Measurements from ENCODE around the gene PCDHGA4. TPM values are rescaled to one million over a fixed set of nuclear protein-coding genes. Genes with fewer than 3 reads are reported as not detected.

Gene PCDHGA4
- total and polyA plus RNA-seq, 2 donors from 2014 or later = 0.13 to 3.9 TPM

- intact Hi-C loops (cut with DNase I) = no loop called here
- FAIRE-seq (no peak), DNase-seq (no peak)
- no peaks in the 10 kb centered on the region for H3K27me3 ChIP-seq (ENCODE audit: control insufficient read depth, insufficient read depth, low read length)
- H3K9ac ChIP-seq (ENCODE audit: low read length in 3 of 3) = peak within 1 kb of the TSS in 1 of 3 donors; percentile 24
- H3K4me1 ChIP-seq (ENCODE audit: control insufficient read depth in 2 of 3, insufficient read depth in 2 of 3, low read depth in 1 of 3, low read length in 3 of 3) = no peaks in the 10 kb centered on the region
- H3K27ac ChIP-seq (ENCODE audit: low read depth in 2 of 2, low read length in 2 of 2) = no peak within 1 kb of the TSS
- H3K4me3 ChIP-seq (ENCODE audit: low read length in 3 of 3) = peak within 1 kb of the TSS; percentile 14 to 43 (median 30)
- TF ChIP-seq CTCF (IDR thresholded peaks at IDR 0.05; ENCODE audit: borderline replicate concordance, extremely low read depth, insufficient read depth) = peak; percentile 18
- peaks cover 4 to 60% (median 10%) of the 10 kb centered on the region in 3 donors for H3K9me3 ChIP-seq (ENCODE audit: control insufficient read depth in 2 of 3, insufficient read depth in 1 of 3, low read length in 3 of 3)
- no peaks in the 10 kb centered on the region for H3K36me3 ChIP-seq (ENCODE audit: control insufficient read depth in 2 of 3, insufficient read depth in 3 of 3, low read length in 3 of 3)
Observed at GRCh38 chr5:141382469-141383294, 27.9 kb downstream of the PCDHGA4 start, which contains the start of gene PCDHGA7. TSS of gene PCDHGA7 (plus strand) at chr5:141382742. CDS start at chr5:141382900, 158 bp downstream.

- H3K9me3 ChIP-seq (ENCODE audit: control insufficient read depth in 2 of 3, insufficient read depth in 1 of 3, low read length in 3 of 3) = peaks cover 4 to 62% (median 13%) of the 10 kb centered on the region in 3 donors
- no peak overlapping the region for H3K9ac ChIP-seq (ENCODE audit: low read length in 3 of 3)
- no peak overlapping the region for H3K27ac ChIP-seq (ENCODE audit: low read depth in 2 of 2, low read length in 2 of 2)
- no peaks in the 10 kb centered on the region for H3K27me3 ChIP-seq (ENCODE audit: control insufficient read depth, insufficient read depth, low read length)
- peak overlapping the region in 2 of 3 donors; percentile 3 to 43 for H3K4me3 ChIP-seq (ENCODE audit: low read length in 3 of 3)
- intact Hi-C loops (cut with DNase I) = no loop called here
- no peak for FAIRE-seq
- no peak for DNase-seq
- TF ChIP-seq CTCF (IDR thresholded peaks at IDR 0.05; ENCODE audit: borderline replicate concordance, extremely low read depth, insufficient read depth) = no peak
- no peaks in the 10 kb centered on the region for H3K4me1 ChIP-seq (ENCODE audit: control insufficient read depth in 2 of 3, insufficient read depth in 2 of 3, low read depth in 1 of 3, low read length in 3 of 3)
- no peaks in the 10 kb centered on the region for H3K36me3 ChIP-seq (ENCODE audit: control insufficient read depth in 2 of 3, insufficient read depth in 3 of 3, low read length in 3 of 3)
Observed at GRCh38 chr5:141383345-141383744, 28.5 kb downstream of the PCDHGA4 start.

- FAIRE-seq (no peak), DNase-seq (peak in 1 of 5 donors; percentile 61)
- Histone ChIP-seq H3K9me3 (ENCODE audit: control insufficient read depth in 2 of 3, insufficient read depth in 1 of 3, low read length in 3 of 3) (peaks cover 6 to 65% (median 17%) of the 10 kb centered on the region in 3 donors), H3K27me3 (ENCODE audit: control insufficient read depth, insufficient read depth, low read length) (no peaks in the 10 kb centered on the region), H3K36me3 (ENCODE audit: control insufficient read depth in 2 of 3, insufficient read depth in 3 of 3, low read length in 3 of 3) (no peaks in the 10 kb centered on the region), H3K9ac (ENCODE audit: low read length in 3 of 3) (no peak overlapping the region), H3K4me3 (ENCODE audit: low read length in 3 of 3) (no peak overlapping the region), H3K4me1 (ENCODE audit: control insufficient read depth in 2 of 3, insufficient read depth in 2 of 3, low read depth in 1 of 3, low read length in 3 of 3) (no peaks in the 10 kb centered on the region), H3K27ac (ENCODE audit: low read depth in 2 of 2, low read length in 2 of 2) (no peak overlapping the region)
- intact Hi-C loops (cut with DNase I) = no loop called here
- no peak for TF ChIP-seq CTCF (IDR thresholded peaks at IDR 0.05; ENCODE audit: borderline replicate concordance, extremely low read depth, insufficient read depth)
Observed at GRCh38 chr5:141384471-141385267, 29.8 kb downstream of the PCDHGA4 start.

Measured in kidney (tissue), 14 donors.